Erythroblast (primary cell): Measurements from ENCODE around the gene EPHA4.

Experiments
- GATA1 ChIP-seq: IDR thresholded peaks from 2 replicates; pipeline ENCODE4 v1.6.1; 2011; ENCODE audit warnings: low read depth, mild to moderate bottlenecking, control low read depth, low read length, moderate library complexity
- POLR2A ChIP-seq: IDR thresholded peaks from 2 replicates; pipeline ENCODE4 v1.6.1; 2011; ENCODE audit warnings: mild to moderate bottlenecking, low read length

DNA sequence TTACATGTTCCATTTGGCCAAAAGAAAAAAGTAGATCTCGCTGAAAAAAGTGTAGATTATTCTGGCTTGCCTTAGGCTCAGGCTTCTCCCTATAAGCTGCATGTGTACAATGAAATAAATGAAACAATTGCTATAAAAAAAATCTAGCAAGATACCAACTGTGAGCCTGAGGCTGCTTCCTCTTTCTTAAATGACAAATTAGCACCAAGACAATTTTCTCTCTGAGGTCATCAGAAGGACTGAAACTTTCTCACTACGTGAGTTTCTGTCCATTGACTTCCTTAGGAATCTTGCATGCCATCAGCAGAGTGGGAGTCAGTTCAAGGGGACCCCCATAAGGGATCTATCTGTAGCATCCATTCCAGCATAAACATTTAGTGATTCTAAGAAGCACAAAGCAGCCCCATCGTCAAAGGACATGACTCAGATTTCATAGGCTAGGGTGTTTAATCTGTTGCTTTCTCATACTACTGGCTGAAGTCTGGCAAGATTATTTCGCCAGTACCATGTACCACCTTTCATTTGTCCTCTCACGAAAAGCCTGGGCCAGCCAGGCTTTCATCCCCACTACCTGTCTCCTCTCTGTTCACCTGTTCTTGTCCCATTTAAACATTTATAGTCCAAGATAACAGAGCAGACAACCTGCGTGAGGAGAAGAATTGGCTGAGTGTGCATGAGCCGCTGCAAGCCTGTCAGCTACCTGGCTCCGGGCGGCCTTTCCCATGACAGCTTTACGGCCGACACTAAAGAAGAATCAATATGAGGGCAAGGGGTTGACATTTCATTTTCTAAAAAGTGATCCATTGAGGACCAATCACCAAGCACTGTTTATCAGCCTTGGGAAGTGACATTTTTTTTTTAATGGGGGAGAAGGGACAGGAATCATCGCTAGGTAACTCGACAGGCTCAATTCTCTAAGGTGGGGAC is 120.0 kb downstream of the EPHA4 start:
- no peak for TF ChIP-seq POLR2A
- no peak for TF ChIP-seq GATA1
